Body of pancreas (tissue), 4 donors: ENCODE data around the gene TRIM25. TPM values are rescaled to one million over a fixed set of nuclear protein-coding genes. Genes with fewer than 3 reads are reported as not detected.

Source experiments
- ATAC-seq: fragments of 150-250 bp; one replicate; pipeline ENCODE4 v1.9.1; 2016
- DNase-seq, 4 donors: peaks; one replicate each; pipeline ENCODE4 v3.0.0-alpha.2; 2019
- H3K27ac ChIP-seq, 4 donors: fragments of 200-600 bp; sonication (generic); 1 replicate in 3 of 4; 2 replicates in 1 of 4; pipeline versions ENCODE4 v1.5.1 to v1.6.1; 2016 to 2019; ENCODE audit warnings: mild to moderate bottlenecking in 1 of 4, mixed read lengths in 1 of 4, moderate library complexity in 1 of 4
- H3K27me3 ChIP-seq, 2 donors: fragments of 200-600 bp; sonication (generic); one replicate each; pipeline ENCODE4 v1.6.0; 2016; ENCODE audit warnings: mild to moderate bottlenecking in 1 of 2
- H3K36me3 ChIP-seq, 2 donors: fragments of 200-600 bp; sonication (generic); replicated peaks in 1 of 2; 2 replicates each; pipeline ENCODE4 v1.5.1; 2016; ENCODE audit warnings: low read depth in 2 of 2; ENCODE audit not compliant: insufficient read depth in 1 of 2
- H3K4me1 ChIP-seq: fragments of 200-600 bp; sonication (generic); one replicate; pipeline ENCODE4 v1.6.0; 2016
- H3K4me3 ChIP-seq, 2 donors: fragments of 200-600 bp; sonication (generic); 1 replicate in 1 of 2; 2 replicates in 1 of 2; pipeline ENCODE4 v1.5.1; 2016 to 2019
- H3K9me3 ChIP-seq, 3 donors: fragments of 200-600 bp; sonication (generic); 1 replicate in 2 of 3; 2 replicates in 1 of 3; pipeline ENCODE4 v1.5.1; 2016
- POLR2A ChIP-seq, 3 donors: fragments of 450-650 bp; IDR thresholded peaks; one replicate each; pipeline ENCODE4 v1.6.1; 2016; ENCODE audit warnings: antibody characterized with exemption in 3 of 3, mild to moderate bottlenecking in 2 of 3
- WGBS, 2 donors: methylation state at CpG; one replicate each; pipeline ENCODE4 v1.1.5; 2017; 5-methylcytosine and 5-hydroxymethylcytosine counted together
- intact Hi-C: fragments of 100-400 bp; cut with DNase I; formaldehyde crosslinking; loops from one replicate; pipeline ENCODE4 v1.15.1; 2023
- total RNA-seq, 2 donors: library from RNA; depleted of rRNA; stranded (reverse); fragments of >200 nt; gene quantifications; one replicate each; pipeline ENCODE4 v1.1.0, GENCODE V29; 2016
- TF ChIP-seq, protein P1 (sequence below), 7 experiments: fragments of 450-650 bp in 4 of 7; fragments of 200-600 bp in 3 of 7; sonication (generic) in 3 of 7; IDR thresholded peaks; one replicate each; pipeline ENCODE4 v1.5.1; 2016 to 2019; ENCODE audit warnings: antibody characterized with exemption in 7 of 7

The TRIM25 gene, protein sequence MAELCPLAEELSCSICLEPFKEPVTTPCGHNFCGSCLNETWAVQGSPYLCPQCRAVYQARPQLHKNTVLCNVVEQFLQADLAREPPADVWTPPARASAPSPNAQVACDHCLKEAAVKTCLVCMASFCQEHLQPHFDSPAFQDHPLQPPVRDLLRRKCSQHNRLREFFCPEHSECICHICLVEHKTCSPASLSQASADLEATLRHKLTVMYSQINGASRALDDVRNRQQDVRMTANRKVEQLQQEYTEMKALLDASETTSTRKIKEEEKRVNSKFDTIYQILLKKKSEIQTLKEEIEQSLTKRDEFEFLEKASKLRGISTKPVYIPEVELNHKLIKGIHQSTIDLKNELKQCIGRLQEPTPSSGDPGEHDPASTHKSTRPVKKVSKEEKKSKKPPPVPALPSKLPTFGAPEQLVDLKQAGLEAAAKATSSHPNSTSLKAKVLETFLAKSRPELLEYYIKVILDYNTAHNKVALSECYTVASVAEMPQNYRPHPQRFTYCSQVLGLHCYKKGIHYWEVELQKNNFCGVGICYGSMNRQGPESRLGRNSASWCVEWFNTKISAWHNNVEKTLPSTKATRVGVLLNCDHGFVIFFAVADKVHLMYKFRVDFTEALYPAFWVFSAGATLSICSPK
- 10 to 100 TPM; 13.5 to 21.8 TPM for total RNA-seq

DNA sequence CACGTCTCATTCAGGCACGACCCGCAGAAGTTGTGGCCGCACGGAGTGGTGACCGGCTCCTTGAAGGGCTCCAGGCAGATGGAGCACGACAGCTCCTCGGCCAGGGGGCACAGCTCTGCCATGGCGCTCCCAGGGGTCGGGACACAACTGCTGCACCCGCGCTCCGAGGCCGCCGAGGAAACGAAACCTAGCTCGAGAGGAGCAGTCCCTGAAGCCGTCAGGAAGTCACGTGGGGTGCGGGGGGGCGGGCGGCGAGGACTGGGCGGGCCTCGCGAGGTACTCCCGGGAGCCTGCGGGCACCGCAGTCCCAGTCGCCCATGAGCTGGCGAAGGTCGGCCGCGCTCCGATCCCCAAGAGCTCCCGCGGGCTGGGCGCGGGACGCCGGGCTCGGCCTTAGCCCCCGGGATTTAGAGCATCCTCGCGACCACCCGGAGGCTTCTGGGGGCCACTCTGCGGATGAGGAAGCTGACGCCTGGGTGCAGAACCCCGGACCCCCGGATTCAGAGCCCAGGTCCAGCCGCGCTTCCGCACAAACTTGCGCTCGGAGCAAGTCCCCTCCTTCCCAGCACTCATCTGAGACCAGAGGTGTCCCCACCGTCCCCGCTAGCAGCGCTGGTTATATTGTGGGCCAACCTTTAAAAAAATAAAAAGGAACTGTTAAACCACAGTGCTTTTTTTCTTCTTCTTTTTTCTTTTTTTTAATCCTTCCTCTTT is at the start of gene TRIM25:
TSS of gene TRIM25 (minus strand) at position 183 of the 714 bp plus-strand sequence. CDS start at position 122, 61 bp downstream.
- 0 to 1% methylated on average over 14 to 58 of the region's 58 CpGs for WGBS, 2 donors
- Histone ChIP-seq H3K4me3 (peak within 1 kb of the TSS; percentile 72 to 90), H3K27me3 (no peaks in the 10 kb centered on the region), H3K27ac (peak within 1 kb of the TSS; percentile 76 to 96 (median 92)), H3K36me3 (no peaks in the 10 kb centered on the region), H3K4me1 (peaks cover 55% of the 10 kb centered on the region), H3K9me3 (no peaks in the 10 kb centered on the region)
- intact Hi-C loops, result no loop called here
- DNase-seq, result peak; percentile 92 to 95 (median 94)
- peak; percentile 95 for ATAC-seq
- peak; percentile 98 to 99 (median 99) for TF ChIP-seq POLR2A (IDR thresholded peaks at IDR 0.05)
- TF ChIP-seq, protein P1, sequence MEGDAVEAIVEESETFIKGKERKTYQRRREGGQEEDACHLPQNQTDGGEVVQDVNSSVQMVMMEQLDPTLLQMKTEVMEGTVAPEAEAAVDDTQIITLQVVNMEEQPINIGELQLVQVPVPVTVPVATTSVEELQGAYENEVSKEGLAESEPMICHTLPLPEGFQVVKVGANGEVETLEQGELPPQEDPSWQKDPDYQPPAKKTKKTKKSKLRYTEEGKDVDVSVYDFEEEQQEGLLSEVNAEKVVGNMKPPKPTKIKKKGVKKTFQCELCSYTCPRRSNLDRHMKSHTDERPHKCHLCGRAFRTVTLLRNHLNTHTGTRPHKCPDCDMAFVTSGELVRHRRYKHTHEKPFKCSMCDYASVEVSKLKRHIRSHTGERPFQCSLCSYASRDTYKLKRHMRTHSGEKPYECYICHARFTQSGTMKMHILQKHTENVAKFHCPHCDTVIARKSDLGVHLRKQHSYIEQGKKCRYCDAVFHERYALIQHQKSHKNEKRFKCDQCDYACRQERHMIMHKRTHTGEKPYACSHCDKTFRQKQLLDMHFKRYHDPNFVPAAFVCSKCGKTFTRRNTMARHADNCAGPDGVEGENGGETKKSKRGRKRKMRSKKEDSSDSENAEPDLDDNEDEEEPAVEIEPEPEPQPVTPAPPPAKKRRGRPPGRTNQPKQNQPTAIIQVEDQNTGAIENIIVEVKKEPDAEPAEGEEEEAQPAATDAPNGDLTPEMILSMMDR (IDR thresholded peaks at IDR 0.05), result no peak

DNA sequence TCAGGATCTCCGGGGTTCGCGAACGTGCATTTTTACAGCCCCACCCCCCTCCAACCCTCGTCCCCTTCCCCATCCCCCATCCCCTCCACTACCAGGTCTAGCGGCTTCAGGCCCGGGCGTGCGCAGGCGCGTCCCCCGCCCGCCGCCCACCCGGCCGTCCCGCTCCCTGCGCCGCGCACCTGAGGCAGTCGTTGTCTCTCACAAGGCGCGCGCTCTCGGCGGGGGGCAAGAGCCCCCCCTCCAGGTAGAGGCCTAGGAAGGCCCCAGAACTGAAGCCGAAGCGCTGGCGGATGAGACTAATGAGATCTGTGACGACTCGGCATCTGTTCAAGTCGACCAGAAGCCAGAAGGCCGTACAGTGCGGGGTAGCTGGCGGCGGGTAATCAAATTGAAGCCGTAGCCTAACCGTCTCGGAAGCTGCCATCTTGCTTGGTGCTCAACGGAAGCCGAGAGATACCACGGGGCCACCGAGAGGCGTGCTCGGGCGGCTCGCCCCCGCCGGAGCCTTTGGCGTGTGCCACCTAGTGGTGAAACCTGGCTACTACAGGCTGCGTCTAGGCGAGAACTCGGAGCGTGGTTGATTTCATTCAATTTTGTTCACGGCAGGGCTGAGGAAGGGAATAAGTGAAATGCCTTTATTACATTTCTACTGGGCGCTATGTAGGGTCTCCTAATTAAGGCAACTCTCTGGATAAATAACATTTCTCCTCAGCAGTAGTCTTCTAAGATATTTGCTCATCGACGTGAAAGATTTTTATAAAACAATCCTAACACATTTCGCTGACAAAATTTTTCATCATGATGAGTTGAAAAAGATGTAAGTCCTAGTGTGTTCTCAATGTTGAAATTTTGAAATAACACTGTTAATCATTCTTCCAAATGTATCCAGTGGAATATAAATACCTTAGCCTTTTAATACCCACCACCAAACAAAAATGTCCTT is 47.0 kb upstream of the TRIM25 start, which contains the start of gene COIL:
TSS of gene COIL (minus strand) at position 455 of the 943 bp plus-strand sequence. CDS start at position 424, 31 bp downstream.
- intact Hi-C loops, result no loop called here
- Histone ChIP-seq H3K27ac (peak within 1 kb of the TSS; percentile 70 to 93 (median 87)), H3K4me3 (peak within 1 kb of the TSS; percentile 93 to 97), H3K9me3 (no peaks in the 10 kb centered on the region), H3K36me3 (no peaks in the 10 kb centered on the region), H3K4me1 (peaks cover 24% of the 10 kb centered on the region), H3K27me3 (no peaks in the 10 kb centered on the region)
- DNase-seq (peak; percentile 91 to 94 (median 92)), ATAC-seq (peak; percentile 99)
- peak in 2 of 3 donors; percentile 68 to 75 for TF ChIP-seq POLR2A (IDR thresholded peaks at IDR 0.05)
- TF ChIP-seq, protein P1 (IDR thresholded peaks at IDR 0.05), result peak; percentile 97 to 100 (median 99)
- 3 to 6% methylated on average over 26 to 59 of the region's 59 CpGs for WGBS, 2 donors

DNA sequence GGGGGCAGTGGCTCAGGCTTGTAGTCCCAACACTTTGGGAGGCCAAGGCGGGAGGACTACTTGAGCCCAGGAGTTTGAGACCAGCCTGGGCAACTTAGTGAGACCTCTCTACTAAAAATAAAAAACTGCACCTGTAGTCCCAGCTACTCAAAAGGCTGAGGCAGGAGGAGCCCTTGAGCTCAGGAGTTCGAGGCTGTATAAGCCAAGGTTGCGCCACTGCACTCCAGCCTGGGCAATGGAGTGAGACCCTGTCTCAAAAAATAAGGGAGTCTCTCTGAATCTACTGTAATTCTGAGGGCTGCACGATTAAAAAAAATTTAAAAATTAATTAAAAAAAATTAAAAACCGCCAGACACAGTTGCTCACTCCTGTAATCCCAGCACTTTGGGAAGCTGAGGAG is 43.1 kb upstream of the TRIM25 start:
- intact Hi-C loops, result no loop called here
- ATAC-seq (no peak), DNase-seq (no peak)
- no peak for TF ChIP-seq POLR2A (IDR thresholded peaks at IDR 0.05)
- TF ChIP-seq, protein P1 (IDR thresholded peaks at IDR 0.05), result no peak
- WGBS, 2 donors, result 92 to 98% methylated on average over 4 to 5 of the region's 5 CpGs
- Histone ChIP-seq H3K27me3 (no peaks in the 10 kb centered on the region), H3K4me1 (peaks cover 15% of the 10 kb centered on the region), H3K4me3 (no peak overlapping the region), H3K27ac (no peak overlapping the region), H3K36me3 (no peaks in the 10 kb centered on the region), H3K9me3 (no peaks in the 10 kb centered on the region)

DNA sequence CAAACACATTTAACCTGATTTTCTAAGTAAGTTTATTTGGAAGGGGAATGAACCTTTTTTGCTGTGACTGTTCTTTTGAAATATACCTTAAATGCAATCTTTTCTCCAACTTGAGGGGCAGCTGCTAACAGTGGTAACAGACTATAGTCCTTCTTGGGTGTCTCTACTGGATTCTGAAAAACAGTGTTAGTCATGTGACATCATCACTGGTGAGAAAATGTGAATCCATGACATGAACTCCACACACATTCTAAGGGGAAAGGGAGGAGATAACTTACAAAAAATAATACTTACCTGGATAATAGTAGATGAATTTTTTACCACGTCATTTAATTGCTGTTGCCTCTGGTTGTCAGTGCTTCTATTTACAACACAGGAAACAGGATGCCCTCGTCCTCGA is 35.7 kb upstream of the TRIM25 start:
- Histone ChIP-seq H3K36me3 (peaks cover 7 to 9% of the 10 kb centered on the region in 2 donors), H3K4me3 (no peak overlapping the region), H3K9me3 (no peaks in the 10 kb centered on the region), H3K27ac (no peak overlapping the region), H3K4me1 (no peaks in the 10 kb centered on the region), H3K27me3 (no peaks in the 10 kb centered on the region)
- TF ChIP-seq, protein P1 (IDR thresholded peaks at IDR 0.05), result no peak
- no peak for TF ChIP-seq POLR2A (IDR thresholded peaks at IDR 0.05)
- DNase-seq (no peak), ATAC-seq (no peak)
- intact Hi-C loops, result no loop called here
- WGBS, 2 donors, result 62 to 85% methylated on average over 3 of the region's 3 CpGs
